ENCODE measurements around the gene TMEM98. TPM values are rescaled to one million over a fixed set of nuclear protein-coding genes. Genes with fewer than 3 reads are reported as not detected.
"Not testable (repeated sequence)": the region's sequence is repeated elsewhere in the genome, so short reads cannot be mapped to it uniquely, and the experiment has no call there.

Gene TMEM98
- polyA plus RNA-seq, 1 donor (not counting 4 experiments of a cell fraction or from before 2014, with no cell fraction given): 66.8 TPM

DNA sequence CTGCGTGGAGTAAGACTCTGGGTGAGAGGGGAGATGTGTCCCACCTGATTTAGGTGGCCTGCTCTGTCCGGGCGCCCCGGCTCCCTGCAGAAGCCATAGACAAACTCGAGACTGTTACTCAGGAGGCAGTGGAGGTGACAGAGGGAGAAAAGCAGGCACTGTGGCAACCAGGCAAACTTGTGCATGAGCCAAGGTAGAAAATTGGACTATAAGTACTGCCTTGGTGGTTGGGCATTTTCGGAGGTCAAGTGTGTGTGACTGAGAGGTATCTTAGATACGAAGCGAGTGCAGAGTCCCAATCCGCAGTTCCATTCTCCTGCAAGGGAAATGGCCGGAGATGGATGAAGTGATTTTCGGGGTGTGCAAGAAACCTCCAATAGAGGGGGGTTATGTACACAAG is 36.6 kb downstream of the TMEM98 start:
- peaks cover 5% of the 10 kb centered on the region for H3K27me3 ChIP-seq (ENCODE audit: control insufficient read depth, extremely low read depth, insufficient read depth, low read length)
- H3K9me1 ChIP-seq (ENCODE audit: control insufficient read depth, extremely low read depth, insufficient read depth, low read length): no peaks in the 10 kb centered on the region
- no peaks in the 10 kb centered on the region for H3K4me1 ChIP-seq (ENCODE audit: control insufficient read depth, extremely low read depth, insufficient read depth, low read length)
- no peak overlapping the region for H3K9ac ChIP-seq (ENCODE audit: control insufficient read depth, extremely low read depth, insufficient read depth, low read length)
- H3K4me3 ChIP-seq (ENCODE audit: control insufficient read depth in 2 of 3, extremely low read depth in 1 of 3, insufficient read depth in 2 of 3, low read depth in 1 of 3, low read length in 3 of 3): no peak overlapping the region
- no peak for DNase-seq (ENCODE audit: low read depth, low spot score)
- H3K9me3 ChIP-seq (ENCODE audit: control insufficient read depth, low read depth, low read length): no peaks in the 10 kb centered on the region
- no peak overlapping the region for H3K27ac ChIP-seq (ENCODE audit: control insufficient read depth, insufficient read depth, low read length)
- H2AFZ ChIP-seq (ENCODE audit: control insufficient read depth, low read length): no peak overlapping the region
- no peaks in the 10 kb centered on the region for H3K79me2 ChIP-seq (ENCODE audit: control insufficient read depth, insufficient read depth, low read length)
- H3K4me2 ChIP-seq (ENCODE audit: control insufficient read depth, extremely low read depth, insufficient read depth, low read depth, low read length): no peak overlapping the region
- H4K20me1 ChIP-seq (ENCODE audit: control insufficient read depth, extremely low read depth, insufficient read depth, low read length): no peaks in the 10 kb centered on the region
- H3K36me3 ChIP-seq (ENCODE audit: control insufficient read depth in 2 of 2, extremely low read depth in 1 of 2, insufficient read depth in 2 of 2, low read length in 2 of 2): no peaks in the 10 kb centered on the region
- dilution Hi-C loops (cut with MboI; ENCODE audit: extremely low pct_ligation_motif_present, low sequenced_read_pairs): no loop called here
- FAIRE-seq: no peak
- TF ChIP-seq, protein P1, sequence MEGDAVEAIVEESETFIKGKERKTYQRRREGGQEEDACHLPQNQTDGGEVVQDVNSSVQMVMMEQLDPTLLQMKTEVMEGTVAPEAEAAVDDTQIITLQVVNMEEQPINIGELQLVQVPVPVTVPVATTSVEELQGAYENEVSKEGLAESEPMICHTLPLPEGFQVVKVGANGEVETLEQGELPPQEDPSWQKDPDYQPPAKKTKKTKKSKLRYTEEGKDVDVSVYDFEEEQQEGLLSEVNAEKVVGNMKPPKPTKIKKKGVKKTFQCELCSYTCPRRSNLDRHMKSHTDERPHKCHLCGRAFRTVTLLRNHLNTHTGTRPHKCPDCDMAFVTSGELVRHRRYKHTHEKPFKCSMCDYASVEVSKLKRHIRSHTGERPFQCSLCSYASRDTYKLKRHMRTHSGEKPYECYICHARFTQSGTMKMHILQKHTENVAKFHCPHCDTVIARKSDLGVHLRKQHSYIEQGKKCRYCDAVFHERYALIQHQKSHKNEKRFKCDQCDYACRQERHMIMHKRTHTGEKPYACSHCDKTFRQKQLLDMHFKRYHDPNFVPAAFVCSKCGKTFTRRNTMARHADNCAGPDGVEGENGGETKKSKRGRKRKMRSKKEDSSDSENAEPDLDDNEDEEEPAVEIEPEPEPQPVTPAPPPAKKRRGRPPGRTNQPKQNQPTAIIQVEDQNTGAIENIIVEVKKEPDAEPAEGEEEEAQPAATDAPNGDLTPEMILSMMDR (optimal IDR thresholded peaks at IDR 0.05 in 1 of 3, IDR thresholded peaks at IDR 0.05 in 1 of 3, conservative IDR thresholded peaks at IDR 0.05 in 1 of 3; ENCODE audit: extremely low read depth in 1 of 3, insufficient read depth in 2 of 3, low read length in 3 of 3): no peak
- no peak for TF ChIP-seq EZH2 (IDR thresholded peaks at IDR 0.05; ENCODE audit: low read length)

DNA sequence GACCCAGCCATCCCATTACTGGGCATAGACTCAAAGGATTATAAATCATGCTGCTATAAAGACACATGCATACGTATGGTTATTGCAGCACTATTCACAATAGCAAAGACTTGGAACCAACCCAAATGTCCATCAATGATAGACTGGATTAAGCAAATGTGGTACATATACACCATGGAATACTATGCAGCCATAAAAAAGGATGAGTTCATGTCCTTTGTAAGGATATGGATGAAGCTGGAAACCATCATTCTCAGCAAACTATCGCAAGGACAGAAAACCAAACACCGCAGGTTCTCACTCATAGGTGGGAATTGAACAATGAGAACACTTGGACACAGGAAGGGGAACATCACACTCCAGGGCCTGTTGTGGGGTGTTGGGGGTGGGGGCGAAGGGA is 41.3 kb downstream of the TMEM98 start:
- H3K9me1 ChIP-seq (ENCODE audit: control insufficient read depth, extremely low read depth, insufficient read depth, low read length); H3K79me2 ChIP-seq (ENCODE audit: control insufficient read depth, insufficient read depth, low read length); H2AFZ ChIP-seq (ENCODE audit: control insufficient read depth, low read length); H3K4me2 ChIP-seq (ENCODE audit: control insufficient read depth, extremely low read depth, insufficient read depth, low read depth, low read length); H3K36me3 ChIP-seq (ENCODE audit: control insufficient read depth in 2 of 2, extremely low read depth in 1 of 2, insufficient read depth in 2 of 2, low read length in 2 of 2); H3K4me3 ChIP-seq (ENCODE audit: control insufficient read depth in 2 of 3, extremely low read depth in 1 of 3, insufficient read depth in 2 of 3, low read depth in 1 of 3, low read length in 3 of 3); H3K9me3 ChIP-seq (ENCODE audit: control insufficient read depth, low read depth, low read length); H3K27ac ChIP-seq (ENCODE audit: control insufficient read depth, insufficient read depth, low read length); H3K27me3 ChIP-seq (ENCODE audit: control insufficient read depth, extremely low read depth, insufficient read depth, low read length); DNase-seq (ENCODE audit: low read depth, low spot score); H3K9ac ChIP-seq (ENCODE audit: control insufficient read depth, extremely low read depth, insufficient read depth, low read length); H4K20me1 ChIP-seq (ENCODE audit: control insufficient read depth, extremely low read depth, insufficient read depth, low read length); dilution Hi-C loops (cut with MboI; ENCODE audit: extremely low pct_ligation_motif_present, low sequenced_read_pairs); FAIRE-seq: not testable (repeated sequence)
- peaks cover 10% of the 10 kb centered on the region for H3K4me1 ChIP-seq (ENCODE audit: control insufficient read depth, extremely low read depth, insufficient read depth, low read length)

DNA sequence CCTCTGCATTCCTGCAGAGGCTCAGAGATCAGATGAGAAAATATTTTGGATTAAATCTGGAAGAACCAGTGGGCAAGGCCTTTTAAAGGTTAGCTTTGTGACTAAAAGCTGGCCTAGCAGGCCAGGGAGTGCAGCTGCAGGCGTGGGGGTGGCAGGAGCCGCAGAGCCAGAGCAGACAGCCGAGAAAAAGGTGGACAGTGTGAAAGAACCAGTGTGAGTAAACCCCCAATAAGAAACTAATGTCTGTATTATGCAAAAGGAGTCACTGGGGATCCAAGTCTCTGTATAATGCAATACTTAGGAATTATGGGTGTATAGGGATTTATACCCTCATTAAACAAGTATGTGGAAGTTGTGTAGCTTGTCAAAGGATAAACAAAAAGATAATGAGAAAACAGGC is 42.3 kb downstream of the TMEM98 start:
- Histone ChIP-seq H3K9ac (ENCODE audit: control insufficient read depth, extremely low read depth, insufficient read depth, low read length) (no peak overlapping the region), H3K27ac (ENCODE audit: control insufficient read depth, insufficient read depth, low read length) (no peak overlapping the region), H3K36me3 (ENCODE audit: control insufficient read depth in 2 of 2, extremely low read depth in 1 of 2, insufficient read depth in 2 of 2, low read length in 2 of 2) (no peaks in the 10 kb centered on the region), H3K4me2 (ENCODE audit: control insufficient read depth, extremely low read depth, insufficient read depth, low read depth, low read length) (no peak overlapping the region), H3K4me1 (ENCODE audit: control insufficient read depth, extremely low read depth, insufficient read depth, low read length) (peaks cover 10% of the 10 kb centered on the region), H4K20me1 (ENCODE audit: control insufficient read depth, extremely low read depth, insufficient read depth, low read length) (no peaks in the 10 kb centered on the region), H3K9me3 (ENCODE audit: control insufficient read depth, low read depth, low read length) (no peaks in the 10 kb centered on the region), H2AFZ (ENCODE audit: control insufficient read depth, low read length) (no peak overlapping the region), H3K4me3 (ENCODE audit: control insufficient read depth in 2 of 3, extremely low read depth in 1 of 3, insufficient read depth in 2 of 3, low read depth in 1 of 3, low read length in 3 of 3) (no peak overlapping the region), H3K9me1 (ENCODE audit: control insufficient read depth, extremely low read depth, insufficient read depth, low read length) (no peaks in the 10 kb centered on the region), H3K27me3 (ENCODE audit: control insufficient read depth, extremely low read depth, insufficient read depth, low read length) (no peaks in the 10 kb centered on the region), H3K79me2 (ENCODE audit: control insufficient read depth, insufficient read depth, low read length) (no peaks in the 10 kb centered on the region)
- dilution Hi-C loops (cut with MboI; ENCODE audit: extremely low pct_ligation_motif_present, low sequenced_read_pairs): no loop called here
- no peak for DNase-seq (ENCODE audit: low read depth, low spot score)
- TF ChIP-seq, protein P1 (optimal IDR thresholded peaks at IDR 0.05 in 1 of 3, IDR thresholded peaks at IDR 0.05 in 1 of 3, conservative IDR thresholded peaks at IDR 0.05 in 1 of 3; ENCODE audit: extremely low read depth in 1 of 3, insufficient read depth in 2 of 3, low read length in 3 of 3): no peak
- no peak for TF ChIP-seq EZH2 (IDR thresholded peaks at IDR 0.05; ENCODE audit: low read length)
- FAIRE-seq: no peak
